Measurements from ENCODE around the gene MZT1.

GRCh38 chr13:72727417-72728289 lies at the start of gene MZT1, which contains the start of gene BORA:
- no peak for TF ChIP-seq CTCF (IDR thresholded peaks at IDR 0.05)
- TF ChIP-seq ZFX (IDR thresholded peaks at IDR 0.05; ENCODE audit: borderline replicate concordance): no peak
